GM18951 (cell line): Measurements from ENCODE around the gene TMEM255B.

Experiments used
- POLR2A ChIP-seq: IDR thresholded peaks from 4 replicates; pipeline ENCODE4 v1.6.1; 2011; ENCODE audit warnings: mild to moderate bottlenecking; ENCODE audit not compliant: insufficient read length, insufficient read depth; ENCODE audit errors: extremely low read depth
- in situ Hi-C: fragments of 300-500 bp; cut with MboI; formaldehyde crosslinking; loops from one replicate; pipeline ENCODE4 v1.12.0; 2022; ENCODE audit warnings: low sequenced_read_pairs, mixed read lengths, inconsistent platforms; ENCODE audit not compliant: unreplicated experiment

Gene TMEM255B

GRCh38 chr13:113806104-113806471 is 47.1 kb downstream of the TMEM255B start:
- TF ChIP-seq POLR2A: no peak
- in situ Hi-C loops: no loop called here

GRCh38 chr13:113806526-113806925 is 47.5 kb downstream of the TMEM255B start:
- TF ChIP-seq POLR2A: no peak
- in situ Hi-C loops: no loop called here

- TF ChIP-seq POLR2A: no peak
- in situ Hi-C loops: no loop called here
These were observed 49.2 kb downstream of the TMEM255B start for GRCh38 chr13:113808058-113808834.

DNA sequence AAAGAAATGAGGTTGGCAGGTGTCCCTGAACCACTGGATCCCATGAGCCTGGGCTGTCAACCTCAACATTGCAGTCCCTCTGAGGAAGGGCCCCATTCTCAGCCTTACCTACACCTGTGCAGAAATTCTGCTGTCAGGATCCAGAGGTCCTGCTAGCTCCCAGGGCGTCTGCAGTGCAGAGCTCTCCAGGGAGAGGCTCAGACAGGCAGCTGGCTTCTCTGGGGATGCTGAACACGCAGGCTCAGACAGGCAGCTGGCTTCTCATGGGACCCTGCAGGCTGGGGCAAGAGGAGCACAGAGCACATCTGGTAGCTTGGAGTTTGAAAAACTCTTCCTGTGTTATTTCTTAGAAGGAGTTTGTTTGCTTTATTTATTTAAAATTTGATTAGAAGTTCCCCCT is 50.9 kb downstream of the TMEM255B start:
- in situ Hi-C loops: no loop called here
- no peak for TF ChIP-seq POLR2A

- no peak for TF ChIP-seq POLR2A
- in situ Hi-C loops: no loop called here
These were observed 51.6 kb downstream of the TMEM255B start for GRCh38 chr13:113810640-113811039.

- in situ Hi-C loops: no loop called here
- no peak for TF ChIP-seq POLR2A
These were observed 52.3 kb downstream of the TMEM255B start for GRCh38 chr13:113811081-113811928.

DNA sequence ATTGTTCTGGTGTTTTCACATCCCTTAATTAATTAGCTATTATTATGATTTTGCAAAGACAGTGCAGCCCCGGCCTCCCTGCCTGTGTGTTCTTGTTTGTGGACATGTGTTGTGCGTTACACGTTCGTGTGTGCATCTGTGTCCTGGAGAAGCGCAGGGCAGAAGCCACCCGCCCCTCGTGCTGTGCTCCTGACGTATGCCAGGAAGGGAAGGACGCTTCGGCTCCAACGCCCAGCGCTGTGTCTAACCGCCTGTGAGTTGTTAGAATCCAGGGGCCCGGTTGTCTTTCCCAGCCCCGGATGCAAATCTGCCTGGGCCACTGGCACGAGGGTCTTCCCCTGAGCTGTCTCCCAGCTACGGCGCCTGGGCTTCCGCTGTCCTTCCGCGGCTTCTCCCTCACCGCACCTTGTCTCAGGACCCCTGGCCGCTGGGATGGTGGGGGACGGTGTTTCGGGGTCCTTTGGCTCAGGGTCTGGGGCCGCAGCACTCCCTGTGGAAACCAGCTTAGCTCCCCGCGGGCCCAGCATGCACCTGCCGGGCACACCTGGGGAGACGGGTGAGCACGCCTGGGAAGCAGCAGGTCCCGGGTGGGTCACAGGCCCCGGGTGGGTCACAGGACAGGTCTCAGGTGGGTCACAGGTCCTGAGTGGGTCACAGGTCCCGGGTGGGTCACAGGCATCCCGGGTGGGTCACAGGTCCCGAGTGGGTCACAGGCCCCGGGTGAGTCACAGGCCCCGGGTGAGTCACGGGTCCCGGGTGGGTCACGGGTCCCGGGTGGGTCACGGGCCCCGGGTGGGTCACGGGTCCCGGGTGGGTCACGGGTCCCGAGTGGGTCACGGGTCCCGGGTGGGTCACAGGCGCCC is 53.4 kb downstream of the TMEM255B start:
- no peak for TF ChIP-seq POLR2A
- in situ Hi-C loops: no loop called here

DNA sequence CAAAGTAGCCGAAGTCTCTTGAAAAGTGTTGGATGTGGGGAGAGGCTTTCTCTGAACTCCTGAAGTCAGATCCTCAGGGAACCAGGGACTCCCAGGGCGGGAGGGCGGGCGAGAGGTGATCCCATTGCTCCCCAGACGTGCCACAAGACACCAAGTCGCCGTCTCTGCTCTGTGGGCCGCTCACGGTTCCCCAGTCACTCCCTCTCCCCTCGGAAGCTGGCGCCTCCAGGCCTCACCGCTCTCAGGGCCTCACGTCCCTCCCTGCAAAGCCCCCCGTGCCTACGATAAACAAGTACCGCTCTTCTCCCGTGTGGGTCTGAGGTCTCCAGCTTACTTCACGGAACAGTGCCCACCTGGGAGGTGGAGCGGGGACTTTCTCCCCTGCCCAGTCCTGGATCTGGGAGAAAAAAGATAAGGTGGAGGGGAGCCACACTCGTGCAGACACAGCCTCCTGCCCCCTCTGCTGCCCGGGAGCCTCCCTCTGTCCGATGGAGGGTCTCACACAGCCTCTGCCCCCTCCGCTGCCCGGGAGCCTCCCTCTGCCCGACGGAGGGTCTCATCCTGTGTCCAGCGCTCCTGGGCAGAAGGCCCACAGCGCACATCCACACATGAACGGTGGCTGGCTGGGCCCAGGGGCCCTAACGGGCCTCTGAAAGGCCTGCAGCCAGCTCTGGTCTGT is 54.2 kb downstream of the TMEM255B start:
- in situ Hi-C loops: no loop called here
- TF ChIP-seq POLR2A: no peak

DNA sequence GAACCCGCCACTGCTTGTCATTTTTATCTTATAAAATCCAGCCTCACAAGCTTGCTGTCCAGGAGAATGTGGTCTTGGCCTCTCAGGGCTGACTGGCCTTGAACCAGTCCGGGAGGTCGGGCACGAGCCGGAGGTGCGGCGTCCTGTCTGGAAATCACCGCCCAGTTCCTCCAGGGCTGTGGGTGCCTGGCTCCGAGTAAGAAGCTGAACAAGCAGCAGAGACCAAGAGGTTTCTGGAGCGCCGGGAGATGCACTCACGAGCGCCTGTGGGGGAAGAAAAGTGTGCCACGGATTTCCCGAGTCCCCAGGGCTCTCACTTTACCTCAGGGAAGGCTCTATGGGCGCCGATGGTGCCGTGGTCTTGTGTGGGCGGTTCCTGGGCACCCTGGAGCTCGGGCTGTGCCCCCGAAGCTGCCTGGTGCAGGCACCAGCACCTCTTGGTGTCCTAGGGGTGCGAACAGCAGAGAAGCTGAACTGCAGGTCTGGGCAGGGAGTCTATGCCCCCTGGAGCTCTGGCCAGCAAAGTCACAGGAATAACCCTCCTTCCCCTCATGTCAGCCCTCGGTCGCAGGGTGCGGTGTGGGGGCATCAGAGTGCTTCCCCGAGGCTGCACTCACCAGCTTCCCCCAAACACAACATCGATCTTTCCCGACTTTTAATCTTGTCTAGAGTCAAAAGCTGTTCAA is 54.9 kb downstream of the TMEM255B start:
- in situ Hi-C loops: no loop called here
- TF ChIP-seq POLR2A: no peak

GRCh38 chr13:113814435-113814821 is 55.4 kb downstream of the TMEM255B start:
- no peak for TF ChIP-seq POLR2A
- in situ Hi-C loops: no loop called here

GRCh38 chr13:113815151-113816058 is 56.4 kb downstream of the TMEM255B start:
- in situ Hi-C loops: no loop called here
- peak; percentile 26 for TF ChIP-seq POLR2A
